GM21381 (cell line): ENCODE data around the gene RIPK1.

Experiments
- ATAC-seq: cut with Tn5 transposase; IDR thresholded peaks from one replicate; pipeline ENCODE4 v1.9.1; 2021; ENCODE audit warnings: mild to moderate bottlenecking, moderate library complexity; ENCODE audit not compliant: unreplicated experiment

The RIPK1 gene

DNA sequence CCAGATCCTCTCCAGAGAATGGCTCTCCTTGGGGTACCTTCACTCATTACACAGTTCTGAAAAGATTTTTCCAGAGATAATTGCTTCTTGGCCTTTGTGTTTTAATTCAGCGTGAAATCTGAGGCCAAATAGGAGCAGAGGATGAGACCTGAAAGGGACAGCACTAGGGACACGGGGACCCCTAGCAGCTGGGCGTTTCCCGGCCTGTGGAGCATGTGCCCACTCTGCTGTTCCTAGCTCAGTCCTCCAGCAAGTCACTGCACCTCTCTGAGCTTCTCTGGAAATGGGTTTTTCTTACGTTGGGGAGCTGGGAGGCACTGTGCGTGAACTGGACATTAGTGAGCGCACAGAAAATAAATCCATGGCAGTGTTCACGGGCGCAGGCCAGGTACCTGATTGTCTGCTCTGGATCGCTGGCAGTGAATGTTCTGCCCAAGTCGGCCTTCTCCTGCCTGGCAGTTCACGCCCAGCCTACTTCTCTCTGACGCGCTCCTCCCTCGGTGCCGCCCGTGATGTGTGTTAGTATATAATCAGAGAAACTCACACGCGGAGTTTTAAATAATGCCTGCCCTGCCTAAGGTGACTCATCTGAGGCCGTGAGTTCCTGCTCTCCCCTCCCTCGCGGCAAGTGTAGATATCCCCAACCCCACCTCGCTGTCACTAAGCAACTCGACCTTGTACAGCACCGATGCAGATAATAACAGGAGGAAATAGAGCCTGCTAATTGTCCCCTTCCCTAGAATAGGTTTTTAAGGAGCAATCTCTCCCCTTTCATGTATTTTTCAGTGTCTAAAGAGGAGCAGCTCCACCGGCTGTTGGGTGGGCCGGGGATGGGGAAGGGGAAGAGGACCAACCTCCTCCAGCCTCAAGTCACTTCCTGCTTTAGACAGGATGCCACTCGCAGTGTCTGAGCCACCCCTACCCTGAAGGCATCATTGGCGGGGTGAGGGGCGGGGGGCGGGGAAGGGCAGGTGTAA, 91.8 kb downstream of the RIPK1 start:
- no peak for ATAC-seq

DNA sequence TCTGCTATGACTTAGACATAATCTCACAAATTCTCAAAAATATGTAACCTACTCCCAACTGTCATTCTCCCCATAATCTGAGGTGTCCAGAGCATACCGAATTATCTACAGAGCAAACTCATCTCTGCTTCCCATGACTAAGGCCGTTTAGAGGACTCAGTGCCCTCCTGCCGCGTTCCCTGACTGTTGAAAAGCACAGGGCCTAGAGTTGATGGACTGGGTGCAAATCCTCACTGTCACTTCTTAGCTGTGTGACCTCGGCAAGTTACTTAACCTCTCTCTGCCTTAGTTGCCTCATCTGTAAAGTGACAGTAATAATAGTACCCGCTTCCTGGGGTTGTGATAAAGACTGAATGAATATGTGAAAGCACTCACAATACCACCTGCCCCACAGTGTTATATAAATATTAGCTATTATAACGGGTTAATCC, 93.8 kb downstream of the RIPK1 start:
- no peak for ATAC-seq

DNA sequence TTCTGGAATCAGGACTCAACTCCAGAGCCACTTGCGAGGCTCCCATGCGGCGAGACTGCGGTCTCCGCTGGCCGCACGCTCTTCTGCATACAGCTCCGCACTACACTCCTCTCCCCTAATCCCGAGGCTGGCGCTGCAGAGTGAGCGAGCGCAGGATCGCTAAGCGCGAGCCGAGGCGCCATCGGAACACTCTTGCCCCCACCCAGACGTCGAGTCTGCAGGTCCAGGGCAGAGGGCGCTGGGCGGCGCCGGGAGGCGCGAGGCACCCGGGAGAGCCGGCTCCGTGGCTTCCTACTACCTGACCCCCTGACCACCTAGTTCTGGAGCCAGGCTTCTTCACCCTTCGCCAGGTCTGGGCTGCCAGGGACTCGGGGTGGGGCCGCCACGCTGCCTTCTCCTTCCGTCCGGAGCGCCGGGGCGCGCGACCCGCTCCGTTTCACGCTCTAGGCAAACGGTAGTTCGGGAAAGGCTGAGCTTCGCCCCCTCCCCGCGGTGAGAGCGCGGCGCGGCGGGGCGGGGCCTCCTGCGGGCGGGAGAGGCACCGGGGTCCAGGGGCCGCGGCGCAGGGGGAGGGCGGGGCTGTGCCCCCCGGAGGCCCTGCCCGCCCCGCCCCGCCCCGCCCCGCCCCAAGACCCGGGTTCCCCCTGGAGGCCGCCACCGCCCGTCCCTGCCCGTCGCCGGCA, 94.4 kb downstream of the RIPK1 start:
- peak; percentile 65 for ATAC-seq

DNA sequence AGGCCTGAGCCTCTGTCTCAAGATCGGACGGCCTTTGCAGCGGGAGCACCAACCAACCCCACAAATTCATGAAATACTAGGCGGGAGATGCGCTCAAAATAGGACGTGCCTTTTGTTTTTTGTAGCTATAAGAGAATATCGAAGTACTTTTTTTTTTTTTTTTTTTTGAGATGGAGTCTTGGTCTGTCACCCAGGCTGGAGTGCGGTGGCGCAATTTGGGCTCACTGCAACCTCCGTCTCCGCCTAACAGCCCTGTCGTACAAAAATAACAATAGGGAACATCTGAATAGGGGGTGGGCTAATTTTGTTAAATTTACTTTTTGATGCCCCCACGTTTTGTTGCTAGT, 94.9 kb downstream of the RIPK1 start:
- no peak for ATAC-seq

DNA sequence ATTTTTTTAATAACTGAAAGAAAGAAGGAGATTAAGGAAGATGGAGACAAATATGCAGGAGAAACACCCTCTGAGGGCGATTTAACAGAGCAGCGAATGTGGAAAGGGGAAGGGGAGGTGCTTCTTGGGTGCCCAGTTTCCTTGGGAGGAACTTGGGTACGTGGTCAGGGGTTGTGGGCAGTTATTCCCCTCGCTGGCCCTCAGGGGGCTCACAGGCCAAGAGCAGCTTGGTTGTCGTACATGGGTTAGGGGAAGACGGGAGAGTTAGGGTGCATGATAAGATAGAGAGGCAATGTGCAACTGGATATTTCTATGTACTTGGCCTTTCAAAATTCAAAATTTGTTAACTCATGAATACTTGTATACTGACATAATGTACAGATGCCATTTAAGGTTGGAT, 96.1 kb downstream of the RIPK1 start:
- ATAC-seq = no peak
